ENCODE measurements around the gene PDZK1. TPM values are rescaled to one million over a fixed set of nuclear protein-coding genes. Genes with fewer than 3 reads are reported as not detected.
"Not testable (repeated sequence)": the region's sequence is repeated elsewhere in the genome, so short reads cannot be mapped to it uniquely, and the experiment has no call there.

Gene PDZK1
- total RNA-seq, 1 experiment from 2014 or later: not detected

DNA sequence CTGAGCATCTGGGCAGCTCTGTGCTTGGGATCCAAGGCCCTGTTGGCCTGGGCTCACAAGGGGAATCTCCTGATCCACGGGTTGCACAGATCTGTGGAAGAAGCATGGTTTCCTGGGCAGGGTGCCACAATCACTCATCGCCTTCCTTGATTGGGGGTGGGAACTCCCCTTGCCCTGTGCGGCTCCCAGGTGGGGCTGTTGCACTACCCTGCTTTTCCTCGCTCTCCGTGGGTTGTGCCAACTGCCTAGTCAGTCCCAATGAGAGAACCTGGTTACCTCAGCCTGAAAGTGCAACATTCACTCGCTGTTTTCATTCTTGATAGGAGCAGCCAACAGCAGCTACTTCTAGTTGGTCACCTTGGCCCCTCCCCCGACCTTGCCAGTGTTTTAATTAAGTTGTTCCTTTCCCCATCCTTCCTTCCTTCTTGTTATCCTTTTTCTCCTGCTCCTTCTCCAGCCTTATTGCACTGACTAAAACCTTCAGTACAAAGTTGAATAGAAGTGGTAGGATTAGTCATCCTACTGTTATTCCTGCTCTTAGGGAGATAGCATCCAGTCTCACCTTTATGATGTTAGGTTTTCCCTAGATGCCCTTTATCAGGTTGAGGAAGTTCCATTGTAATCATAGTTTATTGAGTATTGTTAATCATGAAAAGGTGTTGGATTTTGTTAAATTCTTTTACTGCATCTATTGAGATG is 50.8 kb downstream of the PDZK1 start:
- DNase-seq (ENCODE audit: low spot score): not testable (repeated sequence)

DNA sequence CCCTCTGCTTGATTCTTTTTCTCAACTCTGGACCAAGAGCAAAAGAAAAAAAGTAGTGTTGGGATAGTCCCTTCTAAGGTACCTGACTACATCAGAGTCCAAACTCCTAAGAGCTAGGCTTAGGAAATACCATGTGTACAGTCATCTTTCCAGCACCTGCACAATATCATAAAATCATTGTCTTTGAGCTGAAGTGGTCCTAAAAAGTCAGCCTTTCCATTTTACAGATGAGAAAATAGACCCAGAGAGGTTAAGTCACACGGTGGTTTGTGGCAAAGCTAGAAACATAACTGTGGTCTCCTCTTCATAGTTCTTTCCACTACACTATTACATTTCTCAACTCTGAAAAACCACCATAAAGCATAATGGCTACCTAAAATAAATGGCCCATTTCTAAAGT is 63.2 kb downstream of the PDZK1 start:
- DNase-seq (ENCODE audit: low spot score): not testable (repeated sequence)

DNA sequence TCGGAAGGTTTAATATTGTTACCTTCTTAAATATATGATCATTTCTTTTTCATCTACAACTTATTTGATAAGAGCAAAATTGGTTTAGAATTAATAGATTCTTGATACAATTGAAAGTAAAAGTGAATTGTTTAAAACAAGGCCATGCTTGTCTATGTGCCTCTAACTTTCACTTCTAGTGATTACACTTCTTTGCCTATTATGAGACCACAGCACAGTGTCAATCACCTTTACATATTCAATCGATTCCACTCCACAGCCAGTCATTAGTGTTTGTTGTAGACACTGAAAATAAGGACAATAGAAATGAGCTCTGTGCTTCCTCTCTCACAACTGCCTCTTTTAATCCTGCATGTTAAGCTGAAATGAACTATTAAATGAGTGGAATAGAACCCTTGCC is 65.3 kb downstream of the PDZK1 start:
- DNase-seq (ENCODE audit: low spot score): not testable (repeated sequence)

DNA sequence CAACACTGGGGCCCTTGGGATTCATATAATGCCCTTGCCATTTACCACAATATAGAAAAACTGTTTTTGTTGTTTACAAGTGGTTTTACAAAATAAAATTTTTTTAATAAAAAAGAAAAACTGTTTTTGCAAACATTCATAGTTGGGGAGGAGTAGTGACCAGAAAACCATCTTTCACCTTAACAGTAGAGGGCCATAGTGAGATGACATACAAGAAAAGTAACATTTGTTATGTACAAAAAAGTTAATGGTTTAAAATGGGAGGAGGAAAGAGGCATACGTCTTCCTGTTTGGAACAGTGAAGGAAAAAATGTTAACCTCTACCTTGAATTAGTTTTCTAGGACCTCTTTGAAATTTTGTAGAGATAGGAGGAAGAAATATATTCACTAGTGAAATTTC is 70.9 kb downstream of the PDZK1 start:
- not testable (repeated sequence) for DNase-seq (ENCODE audit: low spot score)

DNA sequence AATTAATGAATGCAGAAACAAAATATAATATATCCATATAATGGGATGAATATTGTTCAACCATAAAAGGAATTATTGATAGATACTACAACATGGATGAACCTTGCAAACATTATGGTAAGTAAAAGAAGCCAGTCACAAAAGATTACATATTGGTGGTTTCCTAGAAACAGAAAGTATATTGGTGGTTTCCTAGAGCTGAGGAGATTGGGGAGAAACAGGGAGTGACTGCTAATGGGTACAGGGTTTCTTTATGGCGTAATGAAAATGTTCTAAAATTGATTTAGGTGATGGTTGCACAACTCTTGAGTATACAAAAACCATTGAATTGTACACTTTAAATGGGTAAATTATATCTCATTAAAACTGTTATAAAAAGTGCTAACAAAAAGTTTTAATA is 85.0 kb downstream of the PDZK1 start:
- not testable (repeated sequence) for DNase-seq (ENCODE audit: low spot score)

Other genes starting within 250 kb of the PDZK1 start
- 33.7 TPM in 2 replicates for gene GPR89A, start 99.4 kb downstream of the PDZK1 start, total RNA-seq (2014; rRNA removed; shearing (Covaris generic))
- not detected in 2 replicates for gene CD160, start 12.1 kb upstream of the PDZK1 start, total RNA-seq (2014; rRNA removed; shearing (Covaris generic))
- 6.3 and 6.6 TPM in 2 replicates for gene RNF115, start 116.7 kb upstream of the PDZK1 start, total RNA-seq (2014; rRNA removed; shearing (Covaris generic))
- 30.1 and 34.9 TPM in 2 replicates for gene POLR3C, start 116.8 kb upstream of the PDZK1 start, total RNA-seq (2014; rRNA removed; shearing (Covaris generic))
- 10.1 and 10.3 TPM in 2 replicates for gene NUDT17, start 138.3 kb upstream of the PDZK1 start, total RNA-seq (2014; rRNA removed; shearing (Covaris generic))
- gene PIAS3, start 151.7 kb upstream of the PDZK1 start, total RNA-seq (2014; rRNA removed; shearing (Covaris generic)): 10.2 and 12.8 TPM in 2 replicates
- gene ANKRD35, start 178.5 kb upstream of the PDZK1 start, total RNA-seq (2014; rRNA removed; shearing (Covaris generic)): not detected in 2 replicates
- gene ITGA10, start 202.7 kb upstream of the PDZK1 start, total RNA-seq (2014; rRNA removed; shearing (Covaris generic)): 0.08 and 0.27 TPM in 2 replicates
- 24.4 and 37.4 TPM in 2 replicates for gene PEX11B, start 211.3 kb upstream of the PDZK1 start, total RNA-seq (2014; rRNA removed; shearing (Covaris generic))
- gene RBM8A, start 220.1 kb upstream of the PDZK1 start, total RNA-seq (2014; rRNA removed; shearing (Covaris generic)): 335 and 394 TPM in 2 replicates

All from H4 (cell line).